Measurements from ENCODE around the gene LGR4. TPM values are rescaled to one million over a fixed set of nuclear protein-coding genes. Genes with fewer than 3 reads are reported as not detected.

LGR4 gene
- total and polyA plus RNA-seq, 2 experiments from 2014 or later, result 22.6 to 99.6 TPM

GRCh38 chr11:27409742-27410141 lies 62.8 kb downstream of the LGR4 start:
- Histone ChIP-seq H3K36me3 (ENCODE audit: insufficient read depth) (no peaks in the 10 kb centered on the region), H3K9me2 (ENCODE audit: insufficient read depth) (no peaks in the 10 kb centered on the region), H3K27me3 (ENCODE audit: insufficient read depth) (no peaks in the 10 kb centered on the region), H3K27ac (ENCODE audit: low read depth) (no peak overlapping the region), H3K4me2 (no peak overlapping the region), H3K4me1 (ENCODE audit: insufficient read depth) (peaks cover 3% of the 10 kb centered on the region; the same call in 1 of the 2 replicates), H2AFZ (no peak overlapping the region), H3F3A (replicated peaks; ENCODE audit: low read depth) (no peaks in the 10 kb centered on the region), H3K79me2 (replicated peaks; ENCODE audit: insufficient read depth) (peaks cover 65% of the 10 kb centered on the region), H3K4me3 (no peak overlapping the region), H4K20me1 (replicated peaks; ENCODE audit: insufficient read depth) (peaks cover 8% of the 10 kb centered on the region)
- TF ChIP-seq ZNF331 (CRISPR knock-in tag; IDR thresholded peaks at IDR 0.05; ENCODE audit: low read depth) (no peak), ZNF462 (CRISPR knock-in tag; IDR thresholded peaks at IDR 0.05) (no peak), EZH2 (IDR thresholded peaks at IDR 0.05; ENCODE audit: low read depth, unreplicated experiment) (no peak), STAT1 (IDR thresholded peaks at IDR 0.05; ENCODE audit: unreplicated experiment) (no peak), POLR2AphosphoS5 (IDR thresholded peaks at IDR 0.05; ENCODE audit: low read depth) (no peak), CTCF (conservative IDR thresholded peaks at IDR 0.05; ENCODE audit: low read depth in 2 of 2) (no peak), NANOG (IDR thresholded peaks at IDR 0.05; ENCODE audit: borderline replicate concordance) (no peak), CREB1 (CRISPR knock-in tag; IDR thresholded peaks at IDR 0.05; ENCODE audit: low read depth) (no peak), EZH2phosphoT487 (IDR thresholded peaks at IDR 0.05; ENCODE audit: unreplicated experiment) (no peak)
- no peaks in the 10 kb centered on the region for H3K9me3 Mint-ChIP-seq
- H3K4me1 Mint-ChIP-seq, result peaks cover 13% of the 10 kb centered on the region
- H3K4me3 Mint-ChIP-seq, result no peak overlapping the region
- H3K27ac Mint-ChIP-seq, result no peak overlapping the region
- no peak for DNase-seq (ENCODE audit: low spot score)
- H3K27me3 Mint-ChIP-seq (ENCODE audit: insufficient read depth, low read depth, poor library complexity), result no peaks in the 10 kb centered on the region
- H3K36me3 Mint-ChIP-seq (ENCODE audit: low read depth), result no peaks in the 10 kb centered on the region
- ATAC-seq, result no peak

Data from GM23338 (cell line).